HepG2 (cell line): ENCODE data around the gene LIN28A. TPM values are rescaled to one million over a fixed set of nuclear protein-coding genes. Genes with fewer than 3 reads are reported as not detected.
A peak's percentile ranks its signal among the peaks of the same experiment; 100 is the strongest.

ENCODE experiments used
- ATAC-seq: fragments of 200-7000 bp; cut with Tn5 transposase; 3 replicates; pipeline ENCODE4 v1.9.1; 2020; ENCODE audit warnings: mild to moderate bottlenecking, moderate library complexity
- BruUV-seq: library from RNA; stranded (reverse); fragments of 400-500 nt; replicated peaks from 2 replicates; lab custom pipeline; 2021; lab: Mats Ljungman, UMichigan
- CTCF ChIA-PET: fragments of 300-600 bp; formaldehyde crosslinking; extraction: SDS; loops from one replicate; lab custom pipeline; 2021; ENCODE audit warnings: low total read pairs, inconsistent platforms, low intra/inter-chr PET ratio; lab: Yijun Ruan, JAX
- POLR2A ChIA-PET: fragments of 350-600 bp; sonication (Branson Sonifier 250); formaldehyde crosslinking; loops from one replicate; lab custom pipeline; 2020; ENCODE audit warnings: antibody characterized with exemption, inconsistent platforms; lab: Yijun Ruan, JAX
- DNase-seq: peaks from one replicate; pipeline ENCODE4 v3.0.0-alpha.2; 2015; ENCODE audit warnings: low spot score
- FAIRE-seq: peaks from 3 replicates; lab custom pipeline; 2011; peaks lifted over from hg19 to GRCh38; lab: Jason Lieb, UNC
- H2AFZ ChIP-seq: one replicate; pipeline ENCODE4 v1.6.1; 2011; ENCODE audit warnings: low read length, inconsistent platforms
- H3K27ac ChIP-seq: fragments of 300-600 bp; 3 replicates; pipeline ENCODE4 v1.8.0; 2011; ENCODE audit warnings: mixed run types, mild to moderate bottlenecking, mixed read lengths, low read length, inconsistent platforms; ENCODE audit not compliant: insufficient read depth; ENCODE audit errors: extremely low read length
- H3K27me3 ChIP-seq, 2 experiments: fragments of 200-600 bp in 1 of 2; 2 replicates in 1 of 2; 3 replicates in 1 of 2; pipeline versions ENCODE4 v1.6.0 to v1.8.0; 2011; ENCODE audit warnings: low read length in 2 of 2, mild to moderate bottlenecking in 2 of 2, moderate library complexity in 2 of 2, inconsistent platforms in 1 of 2; ENCODE audit not compliant: insufficient read depth in 2 of 2, control insufficient read depth in 1 of 2
- H3K36me3 ChIP-seq, 2 experiments: fragments of 200-600 bp in 1 of 2; replicated peaks in 1 of 2; 2 replicates in 1 of 2; 3 replicates in 1 of 2; pipeline versions ENCODE4 v1.5.1 to v1.8.0; 2011; ENCODE audit warnings: low read length in 2 of 2, inconsistent platforms in 1 of 2; ENCODE audit not compliant: insufficient read depth in 2 of 2, control insufficient read depth in 1 of 2
- H3K4me1 ChIP-seq: 2 replicates; pipeline ENCODE4 v1.5.1; 2012; ENCODE audit warnings: low read length, inconsistent platforms; ENCODE audit not compliant: insufficient read depth
- H3K4me2 ChIP-seq: 2 replicates; pipeline ENCODE4 v1.6.0; 2011; ENCODE audit warnings: low read depth, low read length, inconsistent platforms
- H3K4me3 ChIP-seq, 3 experiments: fragments of 200-600 bp in 1 of 3; sonication (generic), shearing (Covaris generic) in 1 of 3; replicated peaks in 1 of 3; 2 replicates each; pipeline ENCODE4 v1.5.1; 2011 to 2016; ENCODE audit warnings: low read length in 3 of 3, inconsistent platforms in 2 of 3, low read depth in 2 of 3, mild to moderate bottlenecking in 2 of 3, control low read depth in 1 of 3, mixed read lengths in 1 of 3; ENCODE audit not compliant: insufficient read depth in 1 of 3
- H3K79me2 ChIP-seq: one replicate; pipeline ENCODE4 v1.6.1; 2011; ENCODE audit warnings: low read length, inconsistent platforms; ENCODE audit not compliant: insufficient read depth
- H3K9ac ChIP-seq: 2 replicates; pipeline ENCODE4 v1.6.0; 2011; ENCODE audit warnings: mild to moderate bottlenecking, low read depth, low read length, inconsistent platforms; ENCODE audit not compliant: insufficient read depth
- H3K9me3 ChIP-seq: 2 replicates; pipeline ENCODE4 v1.5.1; 2012; ENCODE audit warnings: mild to moderate bottlenecking, low read length
- H4K20me1 ChIP-seq: 2 replicates; pipeline ENCODE4 v1.6.0; 2011; ENCODE audit warnings: inconsistent platforms, mild to moderate bottlenecking, low read length, moderate library complexity; ENCODE audit not compliant: insufficient read depth
- CBX5 ChIP-seq: sonication (generic); formaldehyde crosslinking; IDR thresholded peaks from 2 replicates; pipeline ENCODE4 v1.4.0; 2020; ENCODE audit warnings: missing genetic modification reagents, borderline replicate concordance
- DNMT3B ChIP-seq: conservative IDR thresholded peaks from 2 replicates; pipeline ENCODE4 v1.6.1; 2016; ENCODE audit warnings: missing biosample characterization, control low read depth
- HCFC1 ChIP-seq: fragments of 150-350 bp; IDR thresholded peaks from 2 replicates; pipeline ENCODE4 v1.6.1; 2014; ENCODE audit warnings: low read depth, low read length
- HOXA5 ChIP-seq: sonication (generic); formaldehyde crosslinking; IDR thresholded peaks from 2 replicates; pipeline ENCODE4 v1.4.0; 2020; ENCODE audit warnings: missing genetic modification reagents
- PAX8 ChIP-seq: sonication (generic); formaldehyde crosslinking; IDR thresholded peaks from 2 replicates; pipeline ENCODE4 v1.8.0; 2022; ENCODE audit warnings: mild to moderate bottlenecking, missing genetic modification reagents, borderline replicate concordance
- TAF1 ChIP-seq: sonication (generic); formaldehyde crosslinking; IDR thresholded peaks from 2 replicates; pipeline ENCODE4 v1.4.0; 2020; ENCODE audit warnings: missing genetic modification reagents
- ZNF256 ChIP-seq: sonication (generic); formaldehyde crosslinking; conservative IDR thresholded peaks from 2 replicates; pipeline ENCODE4 v1.4.0; 2020; ENCODE audit warnings: missing genetic modification reagents
- ZSCAN20 ChIP-seq: sonication (generic); formaldehyde crosslinking; IDR thresholded peaks from 2 replicates; pipeline ENCODE4 v1.4.0; 2020; ENCODE audit warnings: missing genetic modification reagents, mild to moderate bottlenecking, borderline replicate concordance
- WGBS: methylation state at CpG from one replicate; pipeline ENCODE4 v1.1.6; 2017; ENCODE audit warnings: low lambda C conversion rate; 5-methylcytosine and 5-hydroxymethylcytosine counted together
- in situ Hi-C: cut with HindIII; loops from 2 replicates; pipeline ENCODE4 v1.10.0; 2017; ENCODE audit warnings: low pct_unique_long_range_greater_than_20kb; ENCODE audit not compliant: extremely low pct_ligation_motif_present
- intact Hi-C: fragments of 100-400 bp; cut with micrococcal nuclease; formaldehyde crosslinking; loops from one replicate; pipeline ENCODE4 v1.10.0; 2022; ENCODE audit not compliant: unreplicated experiment
- polyA plus RNA-seq, 8 experiments: library from polyadenylated mRNA; depleted of rRNA in 3 of 8; stranded (reverse) in 7 of 8; unstranded in 1 of 8; fragments of >200 nt; fragmentation: Illumina TruSeq in 4 of 8; extraction: Trizol in 4 of 8; gene quantifications; 2 replicates each; pipeline versions ENCODE4 v1.2.1 to v1.2.3, GENCODE V29; 2011 to 2016; ENCODE audit warnings: low read depth in 4 of 8, missing spikeins in 1 of 8, mixed read lengths in 1 of 8; ENCODE audit not compliant: insufficient read depth in 1 of 8
- total RNA-seq, 5 experiments: library from RNA; depleted of rRNA; stranded (reverse); fragments of >200 nt; fragmentation: Illumina TruSeq; extraction: Trizol; gene quantifications; 2 replicates each; pipeline ENCODE4 v1.2.3, GENCODE V29; 2016; ENCODE audit warnings: low read depth in 1 of 5
- TF ChIP-seq, protein P1 (sequence below): sonication (generic); formaldehyde crosslinking; IDR thresholded peaks from 2 replicates; pipeline ENCODE4 v1.5.0; 2020; ENCODE audit warnings: mild to moderate bottlenecking, missing genetic modification reagents
- TF ChIP-seq, protein P2 (sequence below): sonication (generic); formaldehyde crosslinking; IDR thresholded peaks from 2 replicates; pipeline ENCODE4 v1.9.0; 2022; ENCODE audit warnings: low read depth, missing genetic modification reagents
- TF ChIP-seq, protein P3 (sequence below): sonication (generic); formaldehyde crosslinking; IDR thresholded peaks from 2 replicates; pipeline ENCODE4 v1.5.0; 2020; ENCODE audit warnings: mild to moderate bottlenecking, missing genetic modification reagents
- TF ChIP-seq, protein P4 (sequence below): sonication (generic); formaldehyde crosslinking; IDR thresholded peaks from 2 replicates; pipeline ENCODE4 v1.4.0; 2020; ENCODE audit warnings: missing genetic modification reagents

Gene LIN28A
- total and polyA plus RNA-seq, 2 of the 13 experiments (the other 11 are each of a cell fraction or from before 2014, with no cell fraction given), result not detected

DNA sequence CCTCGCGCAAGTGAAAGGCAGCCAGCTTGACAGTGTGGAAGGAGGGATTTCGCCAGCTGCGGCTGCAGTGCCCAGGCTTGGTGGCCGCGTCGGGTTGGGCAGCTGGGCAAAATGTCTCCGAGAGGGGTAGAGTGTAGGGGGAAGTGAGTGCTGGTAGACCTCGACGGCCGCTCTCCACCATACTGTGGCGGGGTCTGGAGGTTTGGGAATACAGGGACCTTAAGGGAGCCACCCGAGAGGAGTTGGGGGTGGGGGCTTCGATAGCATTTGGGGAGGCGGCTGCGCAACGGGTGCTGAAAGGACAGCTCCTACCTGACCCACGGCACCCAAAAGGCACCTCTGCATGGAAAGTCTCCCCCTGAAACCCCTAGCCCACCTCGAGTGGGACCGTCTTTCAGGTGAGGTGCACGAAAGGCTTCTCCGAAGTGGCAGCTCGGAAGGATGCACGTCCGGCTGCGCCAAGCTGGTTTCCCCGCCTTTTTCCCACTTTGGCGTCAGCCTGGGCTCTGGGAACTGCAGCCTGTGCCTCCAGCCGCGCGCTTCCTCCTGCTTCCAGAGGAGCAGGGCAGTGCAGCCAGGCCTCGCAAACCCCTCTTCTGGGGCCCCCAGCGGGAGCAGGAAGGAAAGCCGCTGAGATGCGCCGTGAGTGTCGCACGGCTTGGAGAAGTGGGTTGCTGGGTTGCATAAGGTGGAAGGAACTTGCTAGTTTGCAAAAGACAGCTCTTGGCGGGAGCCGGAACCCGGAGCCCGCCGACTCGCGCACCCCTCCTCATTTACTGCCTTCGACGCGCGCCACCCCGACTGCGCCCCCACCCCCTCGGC is 61.1 kb downstream of the LIN28A start (continued):
- TF ChIP-seq, protein P1, sequence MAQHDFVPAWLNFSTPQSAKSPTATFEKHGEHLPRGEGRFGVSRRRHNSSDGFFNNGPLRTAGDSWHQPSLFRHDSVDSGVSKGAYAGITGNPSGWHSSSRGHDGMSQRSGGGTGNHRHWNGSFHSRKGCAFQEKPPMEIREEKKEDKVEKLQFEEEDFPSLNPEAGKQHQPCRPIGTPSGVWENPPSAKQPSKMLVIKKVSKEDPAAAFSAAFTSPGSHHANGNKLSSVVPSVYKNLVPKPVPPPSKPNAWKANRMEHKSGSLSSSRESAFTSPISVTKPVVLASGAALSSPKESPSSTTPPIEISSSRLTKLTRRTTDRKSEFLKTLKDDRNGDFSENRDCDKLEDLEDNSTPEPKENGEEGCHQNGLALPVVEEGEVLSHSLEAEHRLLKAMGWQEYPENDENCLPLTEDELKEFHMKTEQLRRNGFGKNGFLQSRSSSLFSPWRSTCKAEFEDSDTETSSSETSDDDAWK, result no peak
- TF ChIP-seq HOXA5 (no peak; the same call in 1 of the 2 replicates), ZNF256 (0 out of 2 replicates have a peak, but pooled peaks have one; percentile 48)
- TF ChIP-seq, protein P2, sequence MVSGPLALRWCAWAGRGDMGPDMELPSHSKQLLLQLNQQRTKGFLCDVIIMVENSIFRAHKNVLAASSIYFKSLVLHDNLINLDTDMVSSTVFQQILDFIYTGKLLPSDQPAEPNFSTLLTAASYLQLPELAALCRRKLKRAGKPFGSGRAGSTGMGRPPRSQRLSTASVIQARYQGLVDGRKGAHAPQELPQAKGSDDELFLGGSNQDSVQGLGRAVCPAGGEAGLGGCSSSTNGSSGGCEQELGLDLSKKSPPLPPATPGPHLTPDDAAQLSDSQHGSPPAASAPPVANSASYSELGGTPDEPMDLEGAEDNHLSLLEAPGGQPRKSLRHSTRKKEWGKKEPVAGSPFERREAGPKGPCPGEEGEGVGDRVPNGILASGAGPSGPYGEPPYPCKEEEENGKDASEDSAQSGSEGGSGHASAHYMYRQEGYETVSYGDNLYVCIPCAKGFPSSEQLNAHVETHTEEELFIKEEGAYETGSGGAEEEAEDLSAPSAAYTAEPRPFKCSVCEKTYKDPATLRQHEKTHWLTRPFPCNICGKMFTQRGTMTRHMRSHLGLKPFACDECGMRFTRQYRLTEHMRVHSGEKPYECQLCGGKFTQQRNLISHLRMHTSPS, result peak; percentile 46; the same call in 1 of the 2 replicates

DNA sequence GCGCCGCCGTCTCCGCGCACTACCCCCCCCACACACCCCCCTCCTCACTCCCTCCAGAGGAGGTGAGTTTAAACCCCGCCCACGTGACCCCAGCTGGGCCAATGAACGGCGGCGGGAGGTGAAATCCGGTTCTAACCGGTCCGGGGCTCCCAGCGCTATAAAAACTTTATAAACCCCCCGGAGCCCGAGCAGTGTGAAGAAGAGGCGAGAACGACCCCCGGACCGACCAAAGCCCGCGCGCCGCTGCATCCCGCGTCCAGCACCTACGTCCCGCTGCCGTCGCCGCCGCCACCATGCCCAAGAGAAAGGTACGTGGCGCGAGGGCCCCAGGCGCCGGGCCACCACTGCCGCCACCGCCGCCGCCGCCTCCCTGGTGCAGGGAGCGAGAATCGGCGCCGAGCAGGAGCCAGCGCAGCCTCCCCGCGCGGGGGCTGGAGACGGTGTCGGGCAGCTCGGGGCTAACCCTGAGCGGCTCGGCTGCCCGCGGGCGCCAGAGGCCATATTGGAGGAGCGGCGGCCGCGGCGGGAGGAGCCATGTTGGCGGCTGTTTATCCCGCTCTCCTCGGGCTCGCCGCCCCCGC is 61.8 kb downstream of the LIN28A start, which contains the start of gene HMGN2:
TSS of gene HMGN2 (plus strand) at position 121 of the 581 bp plus-strand sequence. CDS start at position 294, 173 bp downstream.
- Histone ChIP-seq H4K20me1 (peaks cover 12% of the 10 kb centered on the region), H3K27ac (peak within 1 kb of the TSS; percentile 100), H3K79me2 (peaks cover 18% of the 10 kb centered on the region), H2AFZ (no peak within 1 kb of the TSS), H3K27me3 (no peaks in the 10 kb centered on the region; a peak in 1 of 5 replicates), H3K4me3 (peak within 1 kb of the TSS; percentile 78 to 86 (median 85)), H3K36me3 (peaks cover 4 to 51% of the 10 kb centered on the region in 2 experiments), H3K4me1 (peaks cover 31% of the 10 kb centered on the region), H3K9ac (peak within 1 kb of the TSS; percentile 99), H3K4me2 (peak within 1 kb of the TSS; percentile 96), H3K9me3 (no peaks in the 10 kb centered on the region)
- DNase-seq (peak; percentile 82), ATAC-seq (peak; percentile 76), FAIRE-seq (no peak)
- no TSS peak for BruUV-seq
- in situ Hi-C loops (no loop called here), intact Hi-C loops (no loop called here)
- WGBS, result 3% methylated on average over 7 of the region's 69 CpGs
- CTCF ChIA-PET, result no interaction called here
- POLR2A ChIA-PET, result interaction anchor here (0.6 to 3.1 kb wide), 6 partner anchors 8 to 160 kb away, joined by 3 to 29 read pairs (median 6); partner anchors contain the start of gene DHDDS
- TF ChIP-seq, protein P3, sequence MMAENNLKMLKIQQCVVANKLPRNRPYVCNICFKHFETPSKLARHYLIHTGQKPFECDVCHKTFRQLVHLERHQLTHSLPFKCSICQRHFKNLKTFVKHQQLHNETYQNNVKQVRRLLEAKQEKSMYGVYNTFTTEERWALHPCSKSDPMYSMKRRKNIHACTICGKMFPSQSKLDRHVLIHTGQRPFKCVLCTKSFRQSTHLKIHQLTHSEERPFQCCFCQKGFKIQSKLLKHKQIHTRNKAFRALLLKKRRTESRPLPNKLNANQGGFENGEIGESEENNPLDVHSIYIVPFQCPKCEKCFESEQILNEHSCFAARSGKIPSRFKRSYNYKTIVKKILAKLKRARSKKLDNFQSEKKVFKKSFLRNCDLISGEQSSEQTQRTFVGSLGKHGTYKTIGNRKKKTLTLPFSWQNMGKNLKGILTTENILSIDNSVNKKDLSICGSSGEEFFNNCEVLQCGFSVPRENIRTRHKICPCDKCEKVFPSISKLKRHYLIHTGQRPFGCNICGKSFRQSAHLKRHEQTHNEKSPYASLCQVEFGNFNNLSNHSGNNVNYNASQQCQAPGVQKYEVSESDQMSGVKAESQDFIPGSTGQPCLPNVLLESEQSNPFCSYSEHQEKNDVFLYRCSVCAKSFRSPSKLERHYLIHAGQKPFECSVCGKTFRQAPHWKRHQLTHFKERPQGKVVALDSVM (CRISPR knock-in tag), result 0 out of 2 replicates have a peak, but pooled peaks have one; percentile 0
- TF ChIP-seq TAF1, result peak; percentile 71
- TF ChIP-seq PAX8 (CRISPR knock-in tag), result no peak; the same call in 1 of the 2 replicates
- TF ChIP-seq, protein P4, sequence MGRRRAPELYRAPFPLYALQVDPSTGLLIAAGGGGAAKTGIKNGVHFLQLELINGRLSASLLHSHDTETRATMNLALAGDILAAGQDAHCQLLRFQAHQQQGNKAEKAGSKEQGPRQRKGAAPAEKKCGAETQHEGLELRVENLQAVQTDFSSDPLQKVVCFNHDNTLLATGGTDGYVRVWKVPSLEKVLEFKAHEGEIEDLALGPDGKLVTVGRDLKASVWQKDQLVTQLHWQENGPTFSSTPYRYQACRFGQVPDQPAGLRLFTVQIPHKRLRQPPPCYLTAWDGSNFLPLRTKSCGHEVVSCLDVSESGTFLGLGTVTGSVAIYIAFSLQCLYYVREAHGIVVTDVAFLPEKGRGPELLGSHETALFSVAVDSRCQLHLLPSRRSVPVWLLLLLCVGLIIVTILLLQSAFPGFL, result 0 out of 2 replicates have a peak, but pooled peaks have one; percentile 50
- 0 out of 2 replicates have a peak, but pooled peaks have one; percentile 45 for TF ChIP-seq ZSCAN20 (CRISPR knock-in tag)
- TF ChIP-seq HCFC1, result no peak
- TF ChIP-seq CBX5 (CRISPR knock-in tag), result no peak
- TF ChIP-seq DNMT3B, result no peak
